Esophagus muscularis mucosa (tissue), 4 donors: ENCODE data around the gene PTMA. TPM values are rescaled to one million over a fixed set of nuclear protein-coding genes. Genes with fewer than 3 reads are reported as not detected.

ENCODE experiments used
- DNase-seq: peaks from one replicate; pipeline ENCODE4 v3.0.0-alpha.2; 2017; ENCODE audit errors: extremely low spot score
- H3K27ac ChIP-seq, 4 donors: fragments of 200-600 bp; sonication (generic); replicated peaks in 1 of 4; 1 replicate in 3 of 4; 2 replicates in 1 of 4; pipeline ENCODE4 v1.5.1; 2016 to 2019; ENCODE audit warnings: mild to moderate bottlenecking in 1 of 4
- H3K27me3 ChIP-seq, 4 donors: fragments of 200-600 bp; sonication (generic); one replicate each; pipeline versions ENCODE4 v1.5.1 to v1.6.0; 2016 to 2019
- H3K36me3 ChIP-seq, 4 donors: fragments of 200-600 bp; sonication (generic); one replicate each; pipeline ENCODE4 v1.5.1; 2016 to 2019
- H3K4me1 ChIP-seq, 4 donors: fragments of 200-600 bp; sonication (generic); one replicate each; pipeline ENCODE4 v1.5.1; 2016 to 2019
- H3K4me3 ChIP-seq, 4 donors: fragments of 200-600 bp; sonication (generic); 1 replicate in 2 of 4; 2 replicates in 2 of 4; pipeline ENCODE4 v1.5.1; 2016 to 2019; ENCODE audit warnings: mild to moderate bottlenecking in 4 of 4, moderate library complexity in 1 of 4
- H3K9me3 ChIP-seq, 4 donors: fragments of 200-600 bp; sonication (generic); 1 replicate in 3 of 4; 2 replicates in 1 of 4; pipeline ENCODE4 v1.5.1; 2016 to 2019
- CTCF ChIP-seq, 3 experiments: fragments of 200-600 bp in 2 of 3; fragments of 450-650 bp in 1 of 3; sonication (generic) in 2 of 3; IDR thresholded peaks; one replicate each; pipeline ENCODE4 v1.5.1; 2017 to 2019; ENCODE audit warnings: antibody characterized with exemption in 3 of 3, mild to moderate bottlenecking in 2 of 3, moderate library complexity in 1 of 3
- EP300 ChIP-seq: sonication (generic); formaldehyde crosslinking; IDR thresholded peaks from one replicate; pipeline ENCODE4 v1.6.1; 2017; ENCODE audit warnings: antibody characterized with exemption
- POLR2A ChIP-seq: fragments of 450-650 bp; IDR thresholded peaks from one replicate; pipeline ENCODE4 v1.6.1; 2017; ENCODE audit warnings: antibody characterized with exemption, moderate library complexity, mild to moderate bottlenecking, low read depth
- POLR2AphosphoS5 ChIP-seq, 2 donors: sonication (generic); formaldehyde crosslinking; IDR thresholded peaks; one replicate each; pipeline ENCODE4 v1.6.1; 2017; ENCODE audit warnings: antibody characterized with exemption in 2 of 2
- WGBS: methylation state at CpG from one replicate; pipeline ENCODE4 v1.1.5; 2018; 5-methylcytosine and 5-hydroxymethylcytosine counted together
- intact Hi-C: fragments of 100-400 bp; cut with DNase I; formaldehyde crosslinking; loops from one replicate; pipeline ENCODE4 v1.15.1; 2023
- small RNA-seq, 3 donors: library from RNA; depleted of rRNA; stranded (forward); fragments of <200 nt; gene quantifications; one replicate each; pipeline ENCODE3, GENCODE V24; 2016
- total RNA-seq, 4 donors: library from RNA; depleted of rRNA; stranded (reverse); fragments of >200 nt; gene quantifications; one replicate each; pipeline versions ENCODE4 v1.1.0 to v1.2.1, GENCODE V29; 2016

Gene PTMA
- total RNA-seq, 4 donors from 2014 or later: 571 to 894 (median 806) TPM

GRCh38 chr2:231751042-231751815, 42.9 kb downstream of the PTMA start:
- 90% methylated on average over 4 of the region's 4 CpGs for WGBS
- Histone ChIP-seq H3K4me3 (no peak overlapping the region), H3K27ac (no peak overlapping the region), H3K36me3 (no peaks in the 10 kb centered on the region), H3K27me3 (no peaks in the 10 kb centered on the region), H3K9me3 (no peaks in the 10 kb centered on the region), H3K4me1 (no peaks in the 10 kb centered on the region)
- TF ChIP-seq POLR2A: no peak
- no peak for DNase-seq
- intact Hi-C loops: no loop called here

- Histone ChIP-seq H3K27me3 (no peaks in the 10 kb centered on the region), H3K9me3 (no peaks in the 10 kb centered on the region), H3K4me1 (no peaks in the 10 kb centered on the region), H3K4me3 (no peak overlapping the region), H3K27ac (no peak overlapping the region), H3K36me3 (no peaks in the 10 kb centered on the region)
- no peak for TF ChIP-seq POLR2AphosphoS5 (IDR thresholded peaks at IDR 0.05)
- no peak for TF ChIP-seq EP300
- TF ChIP-seq POLR2A: no peak
- TF ChIP-seq CTCF (IDR thresholded peaks at IDR 0.05): no peak
- no peak for DNase-seq
- intact Hi-C loops: no loop called here
- WGBS: 94% methylated on average over 2 of the region's 2 CpGs
Observed at GRCh38 chr2:231752061-231752460, 43.7 kb downstream of the PTMA start.

GRCh38 chr2:231761735-231762134, 53.4 kb downstream of the PTMA start:
- Histone ChIP-seq H3K9me3 (no peaks in the 10 kb centered on the region), H3K27me3 (no peaks in the 10 kb centered on the region), H3K36me3 (no peaks in the 10 kb centered on the region), H3K4me3 (no peak overlapping the region), H3K27ac (no peak overlapping the region), H3K4me1 (peaks cover 0 to 6% (median 0%) of the 10 kb centered on the region in 4 donors)
- 87% methylated on average over 2 of the region's 2 CpGs for WGBS
- TF ChIP-seq POLR2A (no peak), EP300 (no peak), CTCF (IDR thresholded peaks at IDR 0.05) (no peak), POLR2AphosphoS5 (IDR thresholded peaks at IDR 0.05) (no peak)
- intact Hi-C loops: no loop called here
- DNase-seq: no peak

Small RNA genes within 50 kb of the gene (small RNA-seq; reads per million reads assigned to genes)
- 0 reads per million in 3 donors for gene RF00015

Other genes starting within 250 kb of the PTMA start
- 100 to 1,000 TPM; 120 to 238 (median 161) TPM for gene NCL, start 244.0 kb upstream of the PTMA start, total RNA-seq
- 1 to 10 TPM; 1.2 to 5.4 (median 2.5) TPM for gene NMUR1, start 178.1 kb upstream of the PTMA start, total RNA-seq
- gene TEX44, start 115.7 kb upstream of the PTMA start, total RNA-seq: not detected
- gene PDE6D, start 72.8 kb downstream of the PTMA start, total RNA-seq: 10 to 100 TPM; 28.2 to 33.8 (median 30.0) TPM
- gene COPS7B, start 77.9 kb downstream of the PTMA start, total RNA-seq: 10 to 100 TPM; 16.7 to 31.0 (median 24.6) TPM
- gene NPPC, start 217.9 kb downstream of the PTMA start, total RNA-seq: under 1 TPM in 2 of 4 donors, not detected in 2; 0.66 to 0.98 TPM